Gastrocnemius medialis (tissue), 4 donors: Measurements from ENCODE around the gene ROCK1. TPM values are rescaled to one million over a fixed set of nuclear protein-coding genes. Genes with fewer than 3 reads are reported as not detected.

Source experiments
- ATAC-seq, 2 donors: fragments of 150-250 bp; one replicate each; pipeline ENCODE4 v1.9.1; 2016
- DNase-seq, 2 donors: peaks; one replicate each; pipeline ENCODE4 v3.0.0-alpha.2; 2019
- H3K27ac ChIP-seq, 4 donors: fragments of 200-600 bp; sonication (generic); 1 replicate in 1 of 4; 2 replicates in 3 of 4; pipeline ENCODE4 v1.5.1; 2016 to 2018; ENCODE audit warnings: mild to moderate bottlenecking in 2 of 4, moderate library complexity in 1 of 4
- H3K27me3 ChIP-seq, 3 donors: fragments of 200-600 bp; sonication (generic) in 2 of 3; 1 replicate in 1 of 3; 2 replicates in 2 of 3; pipeline versions ENCODE4 v1.5.1 to v1.6.0; 2016 to 2019; ENCODE audit warnings: mild to moderate bottlenecking in 1 of 3, moderate library complexity in 1 of 3
- H3K36me3 ChIP-seq, 2 donors: fragments of 200-600 bp; sonication (generic) in 1 of 2; one replicate each; pipeline ENCODE4 v1.5.1; 2017 to 2018
- H3K4me1 ChIP-seq, 2 donors: fragments of 200-600 bp; sonication (generic) in 1 of 2; one replicate each; pipeline ENCODE4 v1.5.1; 2016 to 2017; ENCODE audit warnings: mild to moderate bottlenecking in 2 of 2
- H3K4me3 ChIP-seq, 4 donors: fragments of 200-600 bp; sonication (generic) in 3 of 4; 1 replicate in 1 of 4; 2 replicates in 3 of 4; pipeline ENCODE4 v1.5.1; 2016 to 2019; ENCODE audit warnings: mild to moderate bottlenecking in 2 of 4
- H3K9me3 ChIP-seq, 3 donors: fragments of 200-600 bp; sonication (generic) in 2 of 3; 1 replicate in 1 of 3; 2 replicates in 2 of 3; pipeline ENCODE4 v1.5.1; 2016 to 2019
- CTCF ChIP-seq, 5 experiments: fragments of 450-650 bp in 3 of 5; fragments of 200-600 bp in 2 of 5; sonication (generic) in 2 of 5; IDR thresholded peaks in 4 of 5; conservative IDR thresholded peaks in 1 of 5; 1 replicate in 4 of 5; 2 replicates in 1 of 5; pipeline ENCODE4 v1.5.1; 2016 to 2019; ENCODE audit warnings: antibody characterized with exemption in 5 of 5, mild to moderate bottlenecking in 3 of 5, moderate library complexity in 3 of 5
- POLR2A ChIP-seq, 2 donors: fragments of 450-650 bp; IDR thresholded peaks; one replicate each; pipeline ENCODE4 v1.6.1; 2017; ENCODE audit warnings: antibody characterized with exemption in 2 of 2, mild to moderate bottlenecking in 2 of 2, moderate library complexity in 2 of 2
- in situ Hi-C, 4 donors: fragments of 200-750 bp; cut with MboI; loops; one replicate each; pipeline versions ENCODE4 v1.15.0 to v1.8.0; 2017; ENCODE audit warnings: low sequenced_read_pairs in 4 of 4
- intact Hi-C: fragments of 100-400 bp; cut with DNase I; formaldehyde crosslinking; loops from one replicate; pipeline ENCODE4 v1.15.1; 2023; ENCODE audit warnings: low total_unique reads
- total RNA-seq, 4 donors: library from RNA; depleted of rRNA; stranded (reverse); fragments of >200 nt; gene quantifications; one replicate each; pipeline versions ENCODE4 v1.1.0 to v1.2.3, GENCODE V29; 2016

Gene ROCK1
- total RNA-seq, 4 donors from 2014 or later = 11.0 to 15.7 (median 12.7) TPM

DNA sequence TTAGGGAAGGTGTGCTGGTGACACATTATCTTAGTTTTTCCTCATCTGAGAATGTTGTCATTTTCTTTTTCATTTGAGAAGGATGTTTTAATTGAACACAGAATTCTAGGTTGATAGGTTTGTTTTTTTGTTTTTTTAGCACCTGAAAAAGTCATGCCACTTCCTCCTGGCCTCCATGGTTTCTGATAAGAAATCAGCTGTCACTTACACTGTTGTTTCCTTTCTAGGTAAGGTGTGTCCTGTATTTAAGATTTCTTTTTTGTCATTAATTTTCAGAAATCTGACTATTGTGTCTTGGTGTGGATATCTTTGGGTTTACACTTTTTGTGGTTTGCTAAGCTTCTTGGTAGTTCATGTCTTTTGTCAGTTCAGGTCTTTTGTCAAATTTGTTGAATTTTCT is 99.3 kb downstream of the ROCK1 start:
- ATAC-seq (no peak), DNase-seq (no peak)
- Histone ChIP-seq H3K4me3 (no peak overlapping the region), H3K4me1 (no peaks in the 10 kb centered on the region), H3K27ac (no peak overlapping the region), H3K36me3 (peaks cover 3 to 63% of the 10 kb centered on the region in 2 donors), H3K9me3 (no peaks in the 10 kb centered on the region), H3K27me3 (no peaks in the 10 kb centered on the region)
- in situ Hi-C loops (no loop called here), intact Hi-C loops (no loop called here)
- TF ChIP-seq CTCF (IDR thresholded peaks at IDR 0.05 in 4 of 5, conservative IDR thresholded peaks at IDR 0.05 in 1 of 5) = no peak
- no peak for TF ChIP-seq POLR2A (IDR thresholded peaks at IDR 0.05)

DNA sequence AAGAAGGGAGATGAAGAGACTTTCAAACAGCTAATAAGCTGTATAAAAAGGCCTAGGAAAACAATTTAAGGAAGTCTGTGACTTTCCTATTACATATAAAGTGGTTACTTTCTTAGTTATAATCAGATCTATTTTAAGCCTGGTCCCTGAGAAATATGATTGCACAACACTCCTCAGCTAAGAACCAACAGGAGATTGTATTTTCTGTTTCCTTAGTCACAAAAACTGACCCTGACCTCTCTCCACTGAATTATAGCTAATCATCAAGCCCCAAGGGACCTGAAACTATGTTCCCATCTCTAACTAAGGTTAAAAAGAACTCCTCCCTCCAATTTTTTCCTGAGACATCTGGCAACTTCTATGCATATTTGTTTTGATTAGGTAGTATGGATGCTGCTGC is 106.9 kb downstream of the ROCK1 start:
- Histone ChIP-seq H3K27ac (peak overlapping the region; percentile 69 to 73 (median 70)), H3K4me1 (peaks cover 14 to 17% of the 10 kb centered on the region in 2 donors), H3K4me3 (no peak overlapping the region), H3K36me3 (peaks cover 0 to 41% of the 10 kb centered on the region in 2 donors), H3K9me3 (no peaks in the 10 kb centered on the region), H3K27me3 (no peaks in the 10 kb centered on the region)
- ATAC-seq (peak; percentile 98 to 99), DNase-seq (peak in 1 of 2 donors; percentile 3)
- TF ChIP-seq POLR2A (IDR thresholded peaks at IDR 0.05) (no peak), CTCF (IDR thresholded peaks at IDR 0.05 in 4 of 5, conservative IDR thresholded peaks at IDR 0.05 in 1 of 5) (no peak)
- intact Hi-C loops (loop anchor here (5.0 kb wide), 1 partner anchor 108 kb away; the partner anchor contains the start of gene ROCK1), in situ Hi-C loops (loop anchor here in 1 of 4 donors (10.0 kb wide), 1 partner anchor 110 kb away; the partner anchor contains the start of gene ROCK1)

DNA sequence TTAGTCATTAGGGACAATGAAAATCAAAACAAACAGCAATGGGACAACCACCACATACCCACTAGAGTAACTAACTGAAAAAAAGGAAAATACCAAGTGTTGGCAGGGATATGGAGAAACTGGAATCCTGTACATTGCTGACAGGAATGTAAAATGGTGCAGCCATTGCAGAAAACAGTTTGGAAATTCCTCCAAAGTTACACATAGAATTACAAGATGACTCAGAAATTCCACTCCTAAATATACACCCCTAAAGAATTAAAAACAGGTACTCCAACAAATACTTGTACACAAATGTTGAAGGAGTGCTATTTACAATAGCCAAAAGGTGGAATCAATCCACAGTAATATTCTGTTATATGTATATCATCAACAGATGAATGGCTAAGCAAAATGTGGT is 110.9 kb downstream of the ROCK1 start:
- TF ChIP-seq CTCF (IDR thresholded peaks at IDR 0.05 in 4 of 5, conservative IDR thresholded peaks at IDR 0.05 in 1 of 5) (no peak), POLR2A (IDR thresholded peaks at IDR 0.05) (no peak)
- Histone ChIP-seq H3K36me3 (peaks cover 0 to 13% of the 10 kb centered on the region in 2 donors), H3K27ac (no peak overlapping the region), H3K9me3 (no peaks in the 10 kb centered on the region), H3K4me1 (peaks cover 22 to 25% of the 10 kb centered on the region in 2 donors), H3K4me3 (no peak overlapping the region), H3K27me3 (no peaks in the 10 kb centered on the region)
- in situ Hi-C loops (loop anchor here in 1 of 4 donors (10.0 kb wide), 1 partner anchor 114 kb away; the partner anchor contains the start of gene ROCK1), intact Hi-C loops (loop anchor here (5.0 kb wide), 1 partner anchor 112 kb away; the partner anchor contains the start of gene ROCK1)
- DNase-seq = no peak
- ATAC-seq = no peak

- Histone ChIP-seq H3K36me3 (peaks cover 0 to 1% of the 10 kb centered on the region in 2 donors), H3K27ac (no peak overlapping the region), H3K27me3 (no peaks in the 10 kb centered on the region), H3K9me3 (no peaks in the 10 kb centered on the region), H3K4me1 (peaks cover 8 to 12% of the 10 kb centered on the region in 2 donors), H3K4me3 (no peak overlapping the region)
- DNase-seq (no peak), ATAC-seq (no peak)
- TF ChIP-seq CTCF (IDR thresholded peaks at IDR 0.05 in 4 of 5, conservative IDR thresholded peaks at IDR 0.05 in 1 of 5) = no peak
- no peak for TF ChIP-seq POLR2A (IDR thresholded peaks at IDR 0.05)
- intact Hi-C loops (loop anchor here (10.0 kb wide), 1 partner anchor 187 kb away; no protein-coding TSS in a partner anchor), in situ Hi-C loops (no loop called here)
Measured at GRCh38 chr18:20997371-20997770, 114.2 kb downstream of the ROCK1 start.
